HEK293 (cell line): ENCODE measurements around the gene SPEG.

Experiments
- CTCF ChIA-PET: fragments of 350-600 bp; formaldehyde crosslinking; extraction: SDS; loops from one replicate; lab custom pipeline; 2021; ENCODE audit warnings: antibody characterized with exemption; lab: Yijun Ruan, JAX
- POLR2A ChIA-PET: fragments of 300-600 bp; formaldehyde crosslinking; extraction: SDS; loops from one replicate; lab custom pipeline; 2020; ENCODE audit warnings: antibody characterized with exemption, inconsistent platforms; lab: Yijun Ruan, JAX
- H3K27ac ChIP-seq: fragments of 200-500 bp; sonication (Bioruptor generic); 2 replicates; pipeline ENCODE4 v1.5.1; 2014; ENCODE audit warnings: low read depth, low read length, control low read depth, inconsistent platforms; ENCODE audit errors: extremely low read depth
- H3K36me3 ChIP-seq, 2 experiments: fragments of 200-500 bp in 1 of 2; sonication (Bioruptor generic) in 1 of 2; 1 replicate in 1 of 2; 2 replicates in 1 of 2; pipeline ENCODE4 v1.5.1; 2014 to 2017; ENCODE audit warnings: inconsistent platforms in 2 of 2, low read length in 2 of 2; ENCODE audit not compliant: control insufficient read depth in 2 of 2, insufficient read depth in 1 of 2
- H3K4me1 ChIP-seq: fragments of 200-500 bp; sonication (Bioruptor generic); 2 replicates; pipeline ENCODE4 v1.5.1; 2014; ENCODE audit warnings: mild to moderate bottlenecking, low read length, inconsistent platforms; ENCODE audit not compliant: control insufficient read depth, insufficient read depth
- H3K4me3 ChIP-seq: 2 replicates; pipeline ENCODE4 v1.5.1; 2011; ENCODE audit warnings: low read depth, mild to moderate bottlenecking, control low read depth, low read length, moderate library complexity
- H3K9me3 ChIP-seq: fragments of 200-500 bp; sonication (Bioruptor generic); 2 replicates; pipeline ENCODE4 v1.5.1; 2014; ENCODE audit warnings: low read depth, low read length, inconsistent platforms; ENCODE audit not compliant: control insufficient read depth, insufficient read depth
- GFI1B ChIP-seq: fragments of 450-650 bp; formaldehyde crosslinking; IDR thresholded peaks from 2 replicates; pipeline ENCODE4 v1.5.1; 2016; ENCODE audit warnings: missing biosample characterization, missing genetic modification characterization
- GLIS1 ChIP-seq: fragments of 450-650 bp; formaldehyde crosslinking; IDR thresholded peaks from 2 replicates; pipeline ENCODE4 v1.5.1; 2016; ENCODE audit warnings: missing biosample characterization, missing genetic modification characterization
- HOXD13 ChIP-seq: sonication (generic); formaldehyde crosslinking; IDR thresholded peaks from 2 replicates; pipeline ENCODE4 v1.8.0; 2022; ENCODE audit warnings: missing genetic modification reagents, borderline replicate concordance
- KLF7 ChIP-seq: fragments of 450-650 bp; formaldehyde crosslinking; IDR thresholded peaks from 2 replicates; pipeline ENCODE4 v1.5.1; 2016; ENCODE audit warnings: missing biosample characterization, missing genetic modification characterization, borderline replicate concordance
- KLF9 ChIP-seq: fragments of 450-650 bp; formaldehyde crosslinking; IDR thresholded peaks from 2 replicates; pipeline ENCODE4 v1.5.1; 2016; ENCODE audit warnings: missing biosample characterization, missing genetic modification characterization, low read depth
- MZF1 ChIP-seq: fragments of 450-650 bp; formaldehyde crosslinking; IDR thresholded peaks from 2 replicates; pipeline ENCODE4 v1.5.1; 2017; ENCODE audit warnings: missing biosample characterization, missing genetic modification characterization, borderline replicate concordance
- PATZ1 ChIP-seq: fragments of 450-650 bp; formaldehyde crosslinking; IDR thresholded peaks from 2 replicates; pipeline ENCODE4 v1.5.1; 2016; ENCODE audit warnings: missing biosample characterization, missing genetic modification characterization
- PRDM1 ChIP-seq: fragments of 450-650 bp; formaldehyde crosslinking; IDR thresholded peaks from 2 replicates; pipeline ENCODE4; 2016; ENCODE audit warnings: missing biosample characterization, missing genetic modification characterization
- TRIM28 ChIP-seq: IDR thresholded peaks from 2 replicates; pipeline ENCODE4 v1.6.1; 2011; ENCODE audit warnings: low read length, control low read depth, borderline replicate concordance
- ZNF174 ChIP-seq: fragments of 450-650 bp; formaldehyde crosslinking; IDR thresholded peaks from 2 replicates; pipeline ENCODE4 v1.5.0; 2017; ENCODE audit warnings: missing biosample characterization, mild to moderate bottlenecking, missing genetic modification characterization
- ZNF335 ChIP-seq: fragments of 450-650 bp; formaldehyde crosslinking; conservative IDR thresholded peaks from 2 replicates; pipeline ENCODE4 v1.5.1; 2016; ENCODE audit warnings: missing biosample characterization, missing genetic modification characterization
- ZNF350 ChIP-seq: fragments of 450-650 bp; formaldehyde crosslinking; IDR thresholded peaks from 2 replicates; pipeline ENCODE4 v1.5.0; 2017; ENCODE audit warnings: missing biosample characterization, mild to moderate bottlenecking, missing genetic modification characterization
- ZNF362 ChIP-seq: fragments of 450-650 bp; formaldehyde crosslinking; IDR thresholded peaks from 2 replicates; pipeline ENCODE4 v1.5.1; 2016; ENCODE audit warnings: missing biosample characterization, missing genetic modification characterization
- ZNF501 ChIP-seq: fragments of 450-650 bp; formaldehyde crosslinking; IDR thresholded peaks from 2 replicates; pipeline ENCODE4 v1.5.1; 2016; ENCODE audit warnings: missing biosample characterization, missing genetic modification characterization
- ZNF529 ChIP-seq: fragments of 450-650 bp; formaldehyde crosslinking; IDR thresholded peaks from 2 replicates; pipeline ENCODE4 v1.5.1; 2017; ENCODE audit warnings: missing genetic modification characterization, missing biosample characterization; ENCODE audit not compliant: insufficient replicate concordance
- ZNF645 ChIP-seq: fragments of 450-650 bp; formaldehyde crosslinking; IDR thresholded peaks from 2 replicates; pipeline ENCODE4; 2016; ENCODE audit warnings: missing biosample characterization, missing genetic modification characterization
- ZNF704 ChIP-seq: fragments of 450-650 bp; formaldehyde crosslinking; IDR thresholded peaks from 2 replicates; pipeline ENCODE4 v1.5.1; 2016; ENCODE audit warnings: missing biosample characterization, missing genetic modification characterization
- ZSCAN5A ChIP-seq: fragments of 450-650 bp; formaldehyde crosslinking; IDR thresholded peaks from 2 replicates; pipeline ENCODE4 v1.5.1; 2016; ENCODE audit warnings: missing biosample characterization, missing genetic modification characterization

SPEG gene

GRCh38 chr2:219480004-219480403, 45.4 kb downstream of the SPEG start (continued):
- TF ChIP-seq ZNF529 (tag by site-specific recombination) (no peak), MZF1 (tag by site-specific recombination) (no peak)
- TF ChIP-seq, all 188 proteins: peak for 0

GRCh38 chr2:219482674-219483405, 48.2 kb downstream of the SPEG start:
- H3K36me3 ChIP-seq, result peaks cover 0 to 15% of the 10 kb centered on the region in 2 experiments; a peak in 1 of 3 replicates
- H3K4me3 ChIP-seq, result no peak overlapping the region
- H3K4me1 ChIP-seq, result 0 out of 2 replicates have a peak, but pooled peaks cover 2% of the 10 kb centered on the region
- TF ChIP-seq ZNF645 (tag by site-specific recombination) (no peak), ZNF704 (tag by site-specific recombination) (no peak), ZNF350 (no peak)
- no peak overlapping the region for H3K27ac ChIP-seq
- CTCF ChIA-PET, result interaction anchor here (0.6 to 10.6 kb wide), 6 partner anchors 11 to 80 kb away, joined by 3 to 97 read pairs (median 4); a partner anchor contains a TSS
- no peaks in the 10 kb centered on the region for H3K9me3 ChIP-seq
- POLR2A ChIA-PET, result no interaction called here

GRCh38 chr2:219483451-219484342, 49.1 kb downstream of the SPEG start:
- no peaks in the 10 kb centered on the region for H3K4me1 ChIP-seq
- TF ChIP-seq TRIM28 (no peak), KLF9 (no peak), ZNF501 (no peak)
- no peak overlapping the region for H3K4me3 ChIP-seq
- H3K36me3 ChIP-seq, result peaks cover 0 to 15% of the 10 kb centered on the region in 2 experiments; a peak in 1 of 3 replicates
- POLR2A ChIA-PET, result interaction anchor here (1.3 kb wide), 1 partner anchor 14 kb away, joined by 3 read pairs; no protein-coding TSS in a partner anchor
- no peak overlapping the region for H3K27ac ChIP-seq
- CTCF ChIA-PET, result interaction anchor here (0.6 to 10.6 kb wide), 5 partner anchors 10 to 57 kb away, joined by 3 to 97 read pairs (median 6); a partner anchor contains a TSS
- H3K9me3 ChIP-seq, result no peaks in the 10 kb centered on the region

- Histone ChIP-seq H3K9me3 (no peaks in the 10 kb centered on the region), H3K4me1 (no peaks in the 10 kb centered on the region), H3K27ac (no peak overlapping the region), H3K36me3 (peaks cover 0 to 15% of the 10 kb centered on the region in 2 experiments; a peak in 1 of 3 replicates), H3K4me3 (no peak overlapping the region)
- ChIA-PET CTCF (interaction anchor here (0.6 to 10.6 kb wide), 4 partner anchors 8 to 44 kb away, joined by 6 to 97 read pairs (median 25); a partner anchor contains a TSS), POLR2A (interaction anchor here (1.3 kb wide), 1 partner anchor 13 kb away, joined by 3 read pairs; no protein-coding TSS in a partner anchor)
- TF ChIP-seq ZNF362 (tag by site-specific recombination) (no peak), ZNF350 (no peak), HOXD13 (no peak), PRDM1 (tag by site-specific recombination) (no peak), ZNF335 (no peak), PATZ1 (tag by site-specific recombination) (no peak), ZSCAN5A (tag by site-specific recombination) (no peak), GLIS1 (tag by site-specific recombination) (no peak), ZNF174 (tag by site-specific recombination) (no peak), KLF7 (tag by site-specific recombination) (no peak), GFI1B (tag by site-specific recombination) (no peak)
Measured at GRCh38 chr2:219484343-219485200, 49.9 kb downstream of the SPEG start.
